ENCODE data around the gene HMOX2. TPM values are rescaled to one million over a fixed set of nuclear protein-coding genes. Genes with fewer than 3 reads are reported as not detected.
A peak's percentile ranks its signal among the peaks of the same experiment; 100 is the strongest.

The HMOX2 gene
- total and polyA plus RNA-seq, 11 donors: 60.6 to 250 (median 117) TPM

GRCh38 chr16:4488499-4488967 lies 12.3 kb downstream of the HMOX2 start:
- Histone ChIP-seq H3K9me3 (no peaks in the 10 kb centered on the region), H3K4me3 (no peak overlapping the region), H3K4me1 (peaks cover 0 to 53% (median 19%) of the 10 kb centered on the region in 12 donors), H3K36me3 (peaks cover 0 to 59% (median 29%) of the 10 kb centered on the region in 9 donors), H3K27ac (peak overlapping the region in 6 of 12 donors; percentile 24 to 93 (median 36)), H3K27me3 (no peaks in the 10 kb centered on the region)
- no peak for TF ChIP-seq CTCF (IDR thresholded peaks at IDR 0.05)
- TF ChIP-seq POLR2A (IDR thresholded peaks at IDR 0.05): no peak
- ATAC-seq: no peak
- no peak for DNase-seq
- intact Hi-C loops (cut with DNase I): no loop called here
- 75 to 86% (median 79%) methylated on average over 1 of the region's 1 CpG for WGBS, 4 donors

- H3K36me3 ChIP-seq: peaks cover 0 to 56% (median 24%) of the 10 kb centered on the region in 9 donors
Observed at GRCh38 chr16:4489030-4489429, 12.8 kb downstream of the HMOX2 start.

GRCh38 chr16:4491898-4492297 lies 15.7 kb downstream of the HMOX2 start:
- peaks cover 0 to 46% (median 5%) of the 10 kb centered on the region in 12 donors for H3K4me1 ChIP-seq
- no peaks in the 10 kb centered on the region for H3K9me3 ChIP-seq
- intact Hi-C loops (cut with DNase I): no loop called here

More at GRCh38 chr16:4489030-4489429, 12.8 kb downstream of the HMOX2 start:
- ATAC-seq (no peak), DNase-seq (no peak)
- Histone ChIP-seq H3K4me1 (peaks cover 0 to 53% (median 19%) of the 10 kb centered on the region in 12 donors), H3K9me3 (no peaks in the 10 kb centered on the region), H3K27me3 (no peaks in the 10 kb centered on the region), H3K4me3 (no peak overlapping the region), H3K27ac (peak overlapping the region in 3 of 12 donors; percentile 31 to 82 (median 42))
- TF ChIP-seq POLR2A (IDR thresholded peaks at IDR 0.05) (no peak), CTCF (IDR thresholded peaks at IDR 0.05) (no peak)
- WGBS, 4 donors: 90 to 92% (median 91%) methylated on average over 5 of the region's 5 CpGs
- intact Hi-C loops (cut with DNase I): no loop called here

More at GRCh38 chr16:4491898-4492297, 15.7 kb downstream of the HMOX2 start:
- ATAC-seq (no peak), DNase-seq (no peak)
- no peaks in the 10 kb centered on the region for H3K27me3 ChIP-seq
- TF ChIP-seq CTCF (IDR thresholded peaks at IDR 0.05) (no peak), POLR2A (IDR thresholded peaks at IDR 0.05) (no peak)
- 97 to 98% (median 97%) methylated on average over 4 of the region's 4 CpGs for WGBS, 4 donors
- peaks cover 0 to 39% (median 16%) of the 10 kb centered on the region in 9 donors for H3K36me3 ChIP-seq
- no peak overlapping the region for H3K27ac ChIP-seq
- no peak overlapping the region for H3K4me3 ChIP-seq

All from heart left ventricle (tissue), 16 donors.